Activated naive CD8-positive, alpha-beta T cell treated with anti-CD3 and anti-CD28 coated beads, Interleukin-2, amount 10 ng/mL, durations not matched to agents 7 days and 5 days (primary cell): Measurements from ENCODE around the gene GASK1A. TPM values are rescaled to one million over a fixed set of nuclear protein-coding genes. Genes with fewer than 3 reads are reported as not detected.

ENCODE experiments used
- ATAC-seq: fragments of 150-1000 bp; cut with Tn5 transposase; one replicate; pipeline ENCODE4 v1.10.0; 2021; ENCODE audit warnings: low read depth, moderate library complexity
- POLR2A ChIA-PET: fragments of 350-600 bp; sonication (Branson Sonifier 250); formaldehyde crosslinking; loops from one replicate; lab custom pipeline; 2021; ENCODE audit warnings: antibody characterized with exemption; lab: Charles Lee
- DNase-seq: peaks from one replicate; pipeline ENCODE4 v3.0.0; 2021
- H3K27ac Mint-ChIP-seq: one replicate; pipeline ENCODE4 v1.8.0; 2022; ENCODE audit warnings: mild to moderate bottlenecking, mixed read lengths
- H3K27me3 Mint-ChIP-seq: one replicate; pipeline ENCODE4 v1.8.0; 2022; ENCODE audit warnings: mild to moderate bottlenecking, moderate library complexity, mixed read lengths
- H3K36me3 Mint-ChIP-seq: one replicate; pipeline ENCODE4 v1.8.0; 2021; ENCODE audit warnings: mild to moderate bottlenecking, mixed read lengths
- H3K4me1 Mint-ChIP-seq: one replicate; pipeline ENCODE4 v1.8.0; 2021; ENCODE audit warnings: mixed read lengths
- H3K4me3 Mint-ChIP-seq: one replicate; pipeline ENCODE4 v1.8.0; 2022; ENCODE audit warnings: mild to moderate bottlenecking, moderate library complexity, mixed read lengths
- H3K9me3 Mint-ChIP-seq: one replicate; pipeline ENCODE4 v1.8.0; 2021; ENCODE audit warnings: mixed read lengths
- total RNA-seq, 2 experiments: library from RNA; stranded (reverse); gene quantifications; one replicate each; pipeline ENCODE4 v1.2.3, GENCODE V29; 2021

GASK1A gene
- total RNA-seq, 2 experiments from 2014 or later, result not detected

DNA sequence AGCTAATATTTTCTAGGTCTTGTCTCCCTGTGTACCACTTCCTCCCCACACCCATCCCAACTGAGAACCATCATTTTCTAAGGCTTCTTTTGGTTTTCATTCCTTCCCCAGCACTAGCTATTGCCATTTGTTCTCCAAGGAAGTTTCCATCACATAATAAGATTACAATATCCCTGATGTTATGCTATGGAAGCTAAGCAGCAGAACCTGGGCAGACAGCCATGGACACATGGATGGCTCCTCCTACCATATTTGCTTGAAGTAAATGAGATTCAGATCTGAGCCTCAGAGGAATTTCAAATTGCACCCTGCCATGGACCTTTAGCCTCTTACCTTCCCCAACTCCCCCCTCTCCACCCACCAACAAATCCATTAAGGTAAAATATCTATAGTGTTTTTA lies 31.5 kb downstream of the GASK1A start:
- DNase-seq (no peak), ATAC-seq (no peak)
- Mint-ChIP-seq H3K4me1 (peaks cover under 1% of the 10 kb centered on the region), H3K4me3 (no peak overlapping the region), H3K36me3 (no peaks in the 10 kb centered on the region), H3K27me3 (peaks cover 4% of the 10 kb centered on the region), H3K9me3 (peaks cover 8% of the 10 kb centered on the region), H3K27ac (no peak overlapping the region)
- POLR2A ChIA-PET, result no interaction called here

DNA sequence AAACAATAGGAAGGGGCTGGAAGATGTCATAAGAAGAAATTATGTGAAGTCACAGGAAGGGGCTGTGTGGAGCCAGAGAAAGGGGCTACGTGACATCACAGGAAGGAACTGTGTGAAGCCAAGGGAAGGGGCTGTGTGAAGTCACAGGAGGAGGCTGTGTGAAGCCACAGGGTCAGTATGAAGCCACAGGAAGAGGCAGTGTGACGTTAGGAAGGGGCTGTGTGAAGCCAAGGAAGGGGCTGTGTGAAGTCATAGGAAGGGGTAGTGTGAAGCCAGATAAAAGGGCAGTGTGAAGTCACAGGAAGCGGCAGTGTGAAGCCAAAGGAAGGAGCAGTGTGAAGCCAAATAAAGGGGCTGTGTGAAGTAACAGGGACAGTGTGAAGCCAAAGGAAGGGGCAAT lies 32.5 kb downstream of the GASK1A start:
- H3K4me1 Mint-ChIP-seq, result no peaks in the 10 kb centered on the region
- H3K4me3 Mint-ChIP-seq, result peak overlapping the region; percentile 5
- no peak overlapping the region for H3K27ac Mint-ChIP-seq
- no peaks in the 10 kb centered on the region for H3K36me3 Mint-ChIP-seq
- peaks cover 6% of the 10 kb centered on the region for H3K9me3 Mint-ChIP-seq
- ATAC-seq (no peak), DNase-seq (no peak)
- POLR2A ChIA-PET, result no interaction called here
- peaks cover 4% of the 10 kb centered on the region for H3K27me3 Mint-ChIP-seq

DNA sequence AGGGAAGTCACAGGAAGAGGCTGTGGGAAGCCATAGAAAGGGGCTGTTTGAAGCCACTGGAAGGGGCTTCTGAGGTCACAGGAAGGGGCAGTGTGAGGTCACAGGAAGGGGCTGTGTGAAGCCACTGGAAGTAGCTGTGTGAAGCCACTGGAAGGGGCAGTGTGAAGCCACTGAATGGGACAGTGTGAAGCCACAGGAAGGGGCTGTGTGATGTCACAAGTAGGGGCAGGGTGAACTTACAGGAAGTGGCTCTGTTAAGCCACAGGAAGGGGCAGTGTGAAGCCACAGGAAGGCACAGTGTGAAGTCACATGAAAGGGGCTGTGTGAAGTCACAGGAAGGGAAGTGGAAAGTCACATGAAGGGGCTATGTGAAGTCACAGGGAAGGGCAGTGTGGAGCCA lies 33.1 kb downstream of the GASK1A start:
- POLR2A ChIA-PET, result no interaction called here
- no peaks in the 10 kb centered on the region for H3K4me1 Mint-ChIP-seq
- DNase-seq (no peak), ATAC-seq (no peak)
- H3K27me3 Mint-ChIP-seq, result peaks cover 4% of the 10 kb centered on the region
- H3K9me3 Mint-ChIP-seq, result peaks cover 5% of the 10 kb centered on the region
- no peaks in the 10 kb centered on the region for H3K36me3 Mint-ChIP-seq
- H3K4me3 Mint-ChIP-seq, result no peak overlapping the region
- H3K27ac Mint-ChIP-seq, result no peak overlapping the region

GRCh38 chr3:43013256-43013655 lies 34.1 kb downstream of the GASK1A start:
- Mint-ChIP-seq H3K4me1 (no peaks in the 10 kb centered on the region), H3K9me3 (peaks cover 6% of the 10 kb centered on the region), H3K4me3 (no peak overlapping the region), H3K36me3 (no peaks in the 10 kb centered on the region), H3K27me3 (no peaks in the 10 kb centered on the region), H3K27ac (no peak overlapping the region)
- ATAC-seq, result no peak
- POLR2A ChIA-PET, result no interaction called here
- no peak for DNase-seq

DNA sequence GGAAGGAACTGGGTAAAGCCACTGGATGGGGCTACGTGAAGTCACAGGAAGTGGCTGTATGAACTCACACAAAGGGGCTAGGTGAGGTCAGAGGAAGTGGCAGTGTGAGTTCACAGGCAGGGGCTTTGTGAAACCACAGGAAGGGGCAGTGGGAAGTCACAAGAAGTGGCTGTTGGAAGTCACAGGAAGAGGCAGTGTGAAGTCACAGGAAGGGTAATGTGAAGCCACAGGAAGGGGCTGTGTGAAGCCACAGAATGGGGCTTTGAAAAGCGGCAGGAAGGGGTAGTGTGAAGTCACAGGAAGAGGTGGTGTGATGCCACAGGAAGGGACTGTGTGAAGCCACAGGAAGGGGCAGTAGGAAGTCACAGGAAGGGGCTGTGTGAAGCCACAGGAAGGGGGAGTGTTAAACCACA lies 34.6 kb downstream of the GASK1A start:
- DNase-seq (peak; percentile 42), ATAC-seq (peak; percentile 30)
- POLR2A ChIA-PET, result interaction anchor here (1.4 kb wide), 1 partner anchor 10 kb away, joined by 4 read pairs; no protein-coding TSS in a partner anchor
- no peaks in the 10 kb centered on the region for H3K36me3 Mint-ChIP-seq
- no peaks in the 10 kb centered on the region for H3K4me1 Mint-ChIP-seq
- peaks cover 10% of the 10 kb centered on the region for H3K9me3 Mint-ChIP-seq
- no peaks in the 10 kb centered on the region for H3K27me3 Mint-ChIP-seq
- H3K4me3 Mint-ChIP-seq, result no peak overlapping the region
- no peak overlapping the region for H3K27ac Mint-ChIP-seq

- POLR2A ChIA-PET, result interaction anchor here (1.4 kb wide), 1 partner anchor 10 kb away, joined by 4 read pairs; no protein-coding TSS in a partner anchor
- Mint-ChIP-seq H3K4me3 (no peak overlapping the region), H3K4me1 (no peaks in the 10 kb centered on the region), H3K9me3 (peaks cover 13% of the 10 kb centered on the region), H3K36me3 (no peaks in the 10 kb centered on the region), H3K27me3 (no peaks in the 10 kb centered on the region), H3K27ac (no peak overlapping the region)
- no peak for ATAC-seq
- no peak for DNase-seq
Measured at GRCh38 chr3:43014241-43014640, 35.1 kb downstream of the GASK1A start.

- no peak overlapping the region for H3K4me3 Mint-ChIP-seq
- no peak overlapping the region for H3K27ac Mint-ChIP-seq
- H3K9me3 Mint-ChIP-seq, result peaks cover 14% of the 10 kb centered on the region
- POLR2A ChIA-PET, result interaction anchor here (1.4 kb wide), 1 partner anchor 9 kb away, joined by 4 read pairs; no protein-coding TSS in a partner anchor
- DNase-seq, result no peak
- no peaks in the 10 kb centered on the region for H3K27me3 Mint-ChIP-seq
- no peak for ATAC-seq
- H3K36me3 Mint-ChIP-seq, result no peaks in the 10 kb centered on the region
- H3K4me1 Mint-ChIP-seq, result no peaks in the 10 kb centered on the region
Measured at GRCh38 chr3:43014956-43015355, 35.8 kb downstream of the GASK1A start.

GRCh38 chr3:43015572-43015971 lies 36.5 kb downstream of the GASK1A start:
- Mint-ChIP-seq H3K27ac (no peak overlapping the region), H3K4me1 (no peaks in the 10 kb centered on the region), H3K27me3 (no peaks in the 10 kb centered on the region), H3K36me3 (no peaks in the 10 kb centered on the region), H3K9me3 (peaks cover 14% of the 10 kb centered on the region), H3K4me3 (no peak overlapping the region)
- ATAC-seq, result no peak
- DNase-seq, result no peak
- POLR2A ChIA-PET, result no interaction called here

- POLR2A ChIA-PET, result no interaction called here
- Mint-ChIP-seq H3K4me3 (no peak overlapping the region), H3K27me3 (no peaks in the 10 kb centered on the region), H3K9me3 (peaks cover 15% of the 10 kb centered on the region), H3K4me1 (peaks cover 5% of the 10 kb centered on the region), H3K27ac (no peak overlapping the region), H3K36me3 (peaks cover 1% of the 10 kb centered on the region)
- peak; percentile 11 for ATAC-seq
- no peak for DNase-seq
Measured at GRCh38 chr3:43015991-43016865, 37.1 kb downstream of the GASK1A start.

GRCh38 chr3:43017004-43017403 lies 37.9 kb downstream of the GASK1A start:
- H3K27me3 Mint-ChIP-seq, result no peaks in the 10 kb centered on the region
- ATAC-seq (no peak), DNase-seq (no peak)
- POLR2A ChIA-PET, result no interaction called here
- no peak overlapping the region for H3K4me3 Mint-ChIP-seq
- no peak overlapping the region for H3K27ac Mint-ChIP-seq
- peaks cover 8% of the 10 kb centered on the region for H3K4me1 Mint-ChIP-seq
- H3K9me3 Mint-ChIP-seq, result peaks cover 18% of the 10 kb centered on the region
- H3K36me3 Mint-ChIP-seq, result peaks cover 4% of the 10 kb centered on the region

GRCh38 chr3:43017593-43018195 lies 38.6 kb downstream of the GASK1A start:
- ATAC-seq, result no peak
- no peak overlapping the region for H3K4me3 Mint-ChIP-seq
- H3K4me1 Mint-ChIP-seq, result peaks cover 11% of the 10 kb centered on the region
- POLR2A ChIA-PET, result no interaction called here
- DNase-seq, result no peak
- peaks cover 21% of the 10 kb centered on the region for H3K9me3 Mint-ChIP-seq
- no peak overlapping the region for H3K27ac Mint-ChIP-seq
- no peaks in the 10 kb centered on the region for H3K27me3 Mint-ChIP-seq
- H3K36me3 Mint-ChIP-seq, result peaks cover 7% of the 10 kb centered on the region

GRCh38 chr3:43018246-43018645 lies 39.1 kb downstream of the GASK1A start:
- H3K27ac Mint-ChIP-seq, result no peak overlapping the region
- POLR2A ChIA-PET, result no interaction called here
- no peak for ATAC-seq
- H3K4me3 Mint-ChIP-seq, result no peak overlapping the region
- peaks cover 21% of the 10 kb centered on the region for H3K9me3 Mint-ChIP-seq
- peaks cover 7% of the 10 kb centered on the region for H3K36me3 Mint-ChIP-seq
- H3K4me1 Mint-ChIP-seq, result peaks cover 17% of the 10 kb centered on the region
- DNase-seq, result no peak
- H3K27me3 Mint-ChIP-seq, result no peaks in the 10 kb centered on the region

DNA sequence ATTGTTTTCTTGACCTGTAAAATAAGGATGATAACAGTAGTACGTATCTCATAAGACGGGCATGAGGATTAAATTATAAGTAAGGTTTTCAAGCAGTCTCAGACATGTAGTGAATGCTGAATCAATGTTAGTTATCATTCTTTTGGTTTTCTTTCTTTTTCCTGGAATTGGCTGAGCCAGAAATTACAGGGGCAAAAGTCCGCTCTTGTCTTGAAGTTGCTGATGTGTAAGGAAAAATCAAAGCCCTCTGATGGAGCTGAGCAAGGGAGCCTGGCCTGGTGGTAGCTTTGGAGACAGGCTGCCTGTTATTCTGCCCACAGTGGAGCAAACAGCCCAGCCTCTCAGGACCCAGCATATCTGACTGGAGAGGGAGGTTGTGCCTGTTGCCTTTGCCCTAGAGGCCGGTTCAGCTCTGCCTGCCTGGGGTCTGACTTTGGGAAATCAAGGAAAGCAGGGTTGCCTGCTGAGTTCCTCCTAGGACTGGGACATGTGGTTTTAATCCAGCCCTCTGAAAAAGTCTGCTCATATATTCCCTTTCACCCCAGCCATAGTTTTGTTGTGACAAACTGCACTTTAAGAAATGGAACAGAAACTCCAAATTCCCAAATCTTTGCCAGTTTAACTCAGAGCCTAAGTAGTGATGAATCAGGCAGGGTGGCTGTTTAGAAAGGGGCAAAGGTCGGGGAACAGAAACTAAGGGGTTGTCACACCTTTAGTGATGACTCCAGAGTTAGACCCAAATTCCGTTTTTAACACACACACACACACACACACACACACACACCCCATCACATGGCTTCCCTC lies 40.1 kb downstream of the GASK1A start:
- DNase-seq, result no peak
- H3K27me3 Mint-ChIP-seq, result no peaks in the 10 kb centered on the region
- H3K4me1 Mint-ChIP-seq, result peaks cover 26% of the 10 kb centered on the region
- peak overlapping the region; percentile 15 for H3K27ac Mint-ChIP-seq
- POLR2A ChIA-PET, result no interaction called here
- H3K4me3 Mint-ChIP-seq, result no peak overlapping the region
- no peak for ATAC-seq
- H3K36me3 Mint-ChIP-seq, result peaks cover 7% of the 10 kb centered on the region
- peaks cover 21% of the 10 kb centered on the region for H3K9me3 Mint-ChIP-seq
